Activated CD4-positive, alpha-beta T cell treated with anti-CD3 and anti-CD28 coated beads for 4 hours (primary cell): Measurements from ENCODE around the gene SMURF1.

Source experiments
- DNase-seq, 2 donors: peaks; one replicate each; pipeline ENCODE4 v3.0.0-alpha.2; 2020

Gene SMURF1

DNA sequence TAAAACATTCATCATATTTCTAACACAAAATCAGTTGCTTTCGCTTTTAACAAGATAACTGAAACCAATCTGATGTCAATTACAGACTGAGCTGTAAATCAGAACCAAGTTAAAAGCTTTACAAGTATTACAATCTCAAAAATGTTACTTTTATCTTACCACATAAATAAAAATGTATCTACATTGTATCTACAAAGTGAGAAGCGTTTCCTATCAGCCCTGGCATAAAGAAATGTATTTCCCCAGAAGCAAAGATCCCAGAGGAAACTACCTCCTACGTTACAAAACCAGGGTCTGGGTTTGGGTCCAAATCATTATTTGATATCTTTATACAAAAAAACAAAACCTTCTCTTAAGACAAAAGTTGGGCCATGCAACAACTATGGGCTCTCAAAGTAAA is 2.6 kb downstream of the SMURF1 start:
- no peak for DNase-seq

DNA sequence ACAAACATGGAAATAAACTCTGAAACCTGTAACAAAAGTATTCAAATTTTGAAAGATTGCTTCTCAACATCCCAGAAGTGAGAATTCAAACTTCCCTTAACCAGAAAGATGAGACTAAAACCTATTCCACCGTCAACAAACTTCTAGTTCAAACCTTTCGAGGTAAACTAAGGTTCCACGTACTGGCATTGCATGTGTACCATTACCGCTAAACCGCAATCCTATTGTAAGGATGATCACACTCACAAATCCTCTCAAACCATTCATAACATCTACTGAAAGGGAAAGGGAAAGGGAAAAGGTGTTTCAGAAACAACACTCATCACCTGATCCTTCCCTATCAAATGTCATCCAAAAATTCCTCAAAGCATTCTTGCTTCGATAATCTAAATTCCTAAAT is 3.1 kb downstream of the SMURF1 start:
- no peak for DNase-seq

DNA sequence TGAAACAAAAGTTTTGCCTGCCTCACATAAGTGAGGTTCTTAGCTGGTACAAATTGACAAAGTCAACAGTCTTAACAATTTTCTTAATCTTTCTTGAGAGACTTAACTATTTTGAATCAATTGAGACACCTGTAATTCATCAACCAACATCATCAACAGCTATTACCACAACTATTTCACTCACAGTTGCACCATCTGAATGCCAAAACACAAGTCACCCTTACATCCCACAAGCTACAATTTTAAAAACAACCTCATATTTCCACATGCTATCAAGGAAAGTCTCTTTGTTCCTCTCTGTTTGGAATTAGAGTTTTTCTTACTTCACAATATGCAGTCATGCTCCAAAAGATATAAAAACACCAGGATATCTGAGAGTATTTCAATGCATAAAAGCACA is 4.9 kb downstream of the SMURF1 start:
- DNase-seq = no peak

DNA sequence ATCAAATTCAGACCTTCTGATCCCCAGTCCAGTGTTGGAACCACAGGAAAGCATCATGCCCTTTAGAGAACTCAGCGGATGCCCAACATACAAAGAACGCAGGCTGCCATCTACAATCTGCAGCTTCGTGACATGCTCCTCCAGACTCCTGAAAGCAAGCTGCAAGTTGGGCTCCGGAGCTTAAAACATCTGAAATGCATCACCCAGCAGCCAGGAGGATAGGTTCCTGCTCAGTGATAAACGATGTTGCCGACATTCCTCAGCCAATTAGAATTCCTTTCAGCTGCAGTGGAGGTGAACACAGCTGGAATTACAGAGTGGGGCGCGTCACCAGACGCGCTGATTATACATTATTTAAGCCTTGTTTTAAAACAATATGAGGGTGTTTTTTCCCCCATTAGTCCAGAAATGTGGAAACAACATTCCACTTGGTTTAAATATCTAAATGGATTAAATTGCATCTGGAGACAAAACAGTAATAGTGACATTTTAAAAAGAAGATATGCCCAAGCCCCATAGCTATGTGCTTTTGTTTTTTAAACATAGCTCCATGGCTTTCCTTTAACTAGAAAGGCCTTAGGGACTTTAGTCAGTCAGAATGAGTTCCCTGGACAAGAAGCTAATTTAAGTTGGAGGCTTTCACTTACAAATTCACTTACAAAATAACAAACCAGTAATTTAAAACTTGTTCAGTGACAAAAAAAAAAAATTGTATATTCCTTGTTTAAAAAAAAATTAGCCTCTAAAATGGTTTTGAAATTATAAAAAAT is 6.3 kb downstream of the SMURF1 start:
- DNase-seq = no peak

DNA sequence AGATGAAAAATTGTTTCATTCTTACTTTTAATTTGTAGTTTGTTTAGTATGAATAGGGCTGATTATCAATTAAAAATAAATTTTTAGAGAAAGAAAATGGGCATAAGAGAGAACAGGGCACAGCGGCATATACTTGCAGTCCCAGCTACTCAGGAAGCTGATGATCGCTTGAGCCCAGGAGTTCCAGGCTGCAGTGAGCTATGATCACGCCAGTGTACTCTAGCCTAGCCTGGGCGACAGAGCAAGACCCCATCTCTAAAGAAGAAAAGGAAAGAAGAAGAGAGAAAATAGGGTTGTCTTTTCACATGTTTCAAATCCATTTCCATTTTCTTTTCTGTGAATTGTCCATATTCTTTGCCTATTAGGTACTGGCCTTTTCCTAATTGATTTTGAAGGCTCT is 8.0 kb downstream of the SMURF1 start:
- DNase-seq = no peak

DNA sequence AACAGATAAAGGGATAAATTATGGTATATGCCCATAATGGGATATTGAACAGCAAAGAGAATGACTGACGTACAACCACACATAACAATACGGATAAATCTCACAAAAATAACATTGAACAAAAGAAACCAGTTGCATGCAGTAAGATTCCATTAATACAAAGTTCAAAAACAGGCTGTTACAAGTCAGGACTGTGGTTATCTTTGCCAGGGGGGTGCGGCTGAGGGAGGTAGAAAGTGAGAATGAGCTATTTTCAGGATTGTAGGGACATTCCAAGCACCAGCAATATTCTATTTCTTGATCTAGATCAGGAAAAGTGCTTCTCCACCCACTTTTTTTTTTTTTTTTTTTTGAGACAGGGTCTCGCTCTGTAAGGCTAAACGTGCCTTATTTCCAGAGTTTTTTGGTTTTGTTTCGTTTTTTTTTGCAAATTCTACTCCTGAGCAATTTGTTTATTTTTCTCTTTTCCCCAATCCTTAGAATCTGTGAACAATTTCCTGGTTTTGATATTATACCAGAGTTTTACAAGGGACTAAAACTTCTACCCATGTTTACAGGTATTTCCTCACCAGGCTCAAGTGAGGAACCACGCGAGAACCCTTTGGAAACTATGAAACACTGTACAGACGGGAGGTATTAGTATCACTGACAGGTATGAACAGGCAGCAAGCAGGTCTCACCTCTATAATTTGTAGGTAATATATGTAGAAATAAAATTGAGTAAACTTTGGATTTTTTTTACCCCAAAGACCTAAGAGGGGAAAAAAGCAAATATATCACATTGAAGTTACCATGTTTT is 9.9 kb downstream of the SMURF1 start:
- DNase-seq = no peak

DNA sequence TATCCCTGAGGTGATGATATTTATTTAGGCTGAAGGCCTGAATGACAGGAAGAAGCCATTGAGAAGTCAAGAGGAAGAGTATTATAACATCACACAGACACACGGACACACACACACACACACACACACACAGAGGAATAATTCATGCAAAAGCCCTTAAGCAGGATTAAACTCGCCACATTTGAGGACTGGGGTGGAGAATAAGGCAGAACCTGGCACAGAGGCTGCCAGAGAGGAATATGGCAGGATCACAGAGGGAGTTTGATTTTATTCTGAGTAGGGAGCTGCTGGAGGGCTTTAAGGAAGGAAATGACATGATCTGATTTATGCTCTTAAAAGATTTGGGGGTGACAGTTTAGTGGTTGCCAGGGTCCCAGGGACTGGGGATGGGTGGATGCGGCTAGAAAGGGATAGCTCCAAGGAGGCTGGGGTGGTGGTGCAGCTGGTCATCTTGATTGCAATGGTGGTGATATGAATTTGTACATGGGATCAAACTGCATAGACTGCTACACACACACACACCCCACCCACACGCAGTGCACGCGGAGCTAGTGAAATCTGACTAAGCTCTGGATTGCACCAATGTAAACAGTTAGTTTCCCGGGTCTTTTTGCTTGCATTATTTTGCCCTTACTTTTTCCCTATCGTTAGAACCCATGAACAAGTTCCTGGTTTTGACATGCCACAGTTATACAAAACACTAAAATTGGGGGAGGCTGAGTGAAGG is 11.2 kb downstream of the SMURF1 start:
- no peak for DNase-seq

DNA sequence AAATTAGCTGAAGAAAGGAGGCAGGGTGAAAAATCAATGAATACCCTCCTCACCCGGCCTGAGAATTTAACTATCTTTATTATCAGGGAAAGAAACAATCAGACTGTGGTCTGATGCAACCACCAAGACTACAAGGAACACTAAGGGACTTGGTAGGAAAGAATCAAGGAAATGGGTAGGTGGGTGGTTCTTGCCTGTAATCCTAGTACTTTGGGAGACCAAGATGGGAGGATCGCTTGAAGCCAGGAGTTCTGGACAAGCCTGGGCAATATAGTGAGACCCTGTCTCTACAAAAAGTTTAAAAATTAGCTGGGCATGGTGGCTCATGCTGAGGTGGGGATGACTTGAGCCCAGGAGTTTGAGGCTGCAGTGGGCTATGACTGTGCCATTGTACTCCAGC is 12.6 kb downstream of the SMURF1 start:
- DNase-seq = no peak

DNA sequence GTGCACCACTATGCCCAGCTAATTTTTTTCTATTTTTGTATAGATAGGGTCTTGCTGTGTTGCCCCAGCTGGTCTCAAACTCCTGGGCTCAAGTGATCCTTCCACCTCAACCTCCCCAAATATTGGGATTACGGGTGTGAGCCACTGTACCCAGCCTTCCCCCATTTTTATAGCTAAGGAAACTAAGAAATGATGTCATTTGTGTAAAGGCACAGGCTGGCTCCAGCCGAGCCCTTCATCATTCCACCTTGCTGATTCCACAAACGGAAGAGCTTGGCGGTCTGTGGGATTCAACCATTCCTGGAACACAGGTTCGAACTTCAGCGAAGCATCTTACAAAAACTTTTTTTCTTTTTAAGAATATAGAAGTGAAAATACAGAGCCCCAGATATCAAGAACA is 14.4 kb downstream of the SMURF1 start:
- no peak for DNase-seq

DNA sequence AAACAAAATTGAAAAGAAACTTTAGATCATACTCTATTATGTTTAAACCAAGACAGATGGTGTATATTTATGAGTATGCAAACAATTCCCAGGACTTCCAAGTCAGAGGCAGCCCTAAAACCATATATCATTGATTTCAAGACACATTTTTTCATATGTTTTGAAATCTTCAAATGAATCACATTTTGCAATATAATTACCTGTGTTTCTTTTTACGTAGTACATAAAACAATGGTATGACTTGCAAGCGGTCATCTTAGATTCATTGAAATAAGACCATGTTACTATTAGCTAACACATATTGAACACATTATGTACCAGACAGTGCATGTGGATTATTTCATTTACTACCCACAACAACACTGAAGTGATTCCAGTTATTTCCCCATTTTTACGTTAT is 14.9 kb downstream of the SMURF1 start:
- DNase-seq = no peak

DNA sequence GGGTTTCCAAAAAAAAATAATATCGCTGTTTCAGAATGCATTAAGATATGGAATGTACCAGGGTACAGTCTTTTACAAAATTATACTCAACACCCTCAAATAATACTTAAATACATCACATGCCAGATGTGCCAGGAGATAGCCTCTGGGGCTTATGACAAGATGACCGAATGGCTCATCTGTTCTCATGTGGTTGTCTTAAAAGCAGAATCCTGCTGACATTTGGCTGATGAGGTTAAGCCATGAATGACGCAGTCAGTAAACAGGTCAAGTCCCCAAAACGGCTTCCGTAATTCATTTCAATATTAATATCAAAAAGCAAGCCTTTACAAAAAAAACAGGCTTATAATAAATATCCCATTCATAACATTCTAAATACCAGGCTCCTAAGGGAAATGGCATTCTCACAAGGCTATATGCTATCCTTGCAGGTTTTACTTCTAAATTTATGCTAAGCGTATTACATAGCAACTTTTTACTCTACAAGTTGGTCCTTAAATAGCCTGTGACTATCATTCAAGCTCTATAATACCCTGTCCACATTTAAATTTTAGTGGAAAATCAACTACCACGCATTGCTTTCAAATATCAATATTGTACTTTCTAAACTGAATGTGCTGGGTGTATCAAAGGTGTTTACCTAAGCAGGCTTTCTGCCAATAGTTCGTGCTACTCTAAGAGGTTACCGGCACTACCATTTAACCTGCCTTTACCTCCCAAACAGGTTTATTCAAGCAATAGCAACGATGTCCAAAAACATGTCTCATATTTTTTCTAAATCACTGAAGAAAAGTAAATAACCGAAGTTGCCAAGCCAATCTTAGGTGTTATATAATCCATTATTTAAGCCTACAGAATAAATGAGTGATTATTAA is 15.6 kb downstream of the SMURF1 start:
- no peak for DNase-seq

DNA sequence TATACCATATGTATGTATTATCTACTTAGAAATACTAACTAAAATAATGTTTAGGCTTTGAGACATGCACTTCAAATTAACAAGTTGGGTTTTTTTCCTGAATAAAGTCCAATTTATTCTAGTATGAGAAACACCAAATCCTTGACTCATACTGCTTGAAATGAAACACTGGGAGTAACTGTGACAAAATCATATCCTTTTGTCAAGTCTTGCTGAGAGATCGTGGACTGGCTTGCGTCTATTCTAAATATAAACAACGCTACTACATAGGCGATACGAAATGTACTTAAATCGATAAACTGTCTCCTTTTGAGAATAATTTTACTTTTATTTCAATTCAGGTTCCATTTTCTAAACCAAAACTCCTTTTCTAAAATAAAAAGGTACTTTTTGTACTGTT is 16.3 kb downstream of the SMURF1 start:
- DNase-seq = no peak

DNA sequence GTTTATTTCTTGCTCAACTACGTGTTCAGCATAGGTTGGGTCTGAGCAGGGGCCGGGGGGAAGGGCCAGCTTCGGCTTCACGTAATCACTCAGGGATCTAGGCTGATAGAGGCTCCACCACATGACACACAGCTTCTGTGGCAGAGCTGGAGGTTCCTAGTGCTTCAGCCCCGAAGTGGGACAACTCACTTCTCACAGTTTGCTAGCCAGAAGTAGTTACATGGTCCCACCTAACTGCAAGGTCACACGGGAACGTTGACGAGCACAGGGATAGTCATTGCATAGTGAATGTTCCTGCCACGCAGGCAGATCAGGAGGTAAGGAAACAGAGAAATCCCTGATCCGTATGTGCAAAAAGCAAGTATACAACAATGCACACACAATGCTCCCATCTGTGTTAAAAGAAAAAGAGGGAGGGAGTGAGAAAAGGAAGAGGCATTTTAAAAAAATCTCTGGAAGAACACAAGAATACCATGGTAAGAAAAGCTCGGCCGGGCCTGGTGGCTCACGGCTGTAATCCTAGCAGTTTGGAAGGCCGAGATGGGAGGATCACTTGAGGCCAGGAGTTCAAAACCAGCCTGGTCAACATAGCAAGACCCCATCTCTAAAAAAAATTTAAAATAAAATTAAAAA is 16.9 kb downstream of the SMURF1 start:
- no peak for DNase-seq

DNA sequence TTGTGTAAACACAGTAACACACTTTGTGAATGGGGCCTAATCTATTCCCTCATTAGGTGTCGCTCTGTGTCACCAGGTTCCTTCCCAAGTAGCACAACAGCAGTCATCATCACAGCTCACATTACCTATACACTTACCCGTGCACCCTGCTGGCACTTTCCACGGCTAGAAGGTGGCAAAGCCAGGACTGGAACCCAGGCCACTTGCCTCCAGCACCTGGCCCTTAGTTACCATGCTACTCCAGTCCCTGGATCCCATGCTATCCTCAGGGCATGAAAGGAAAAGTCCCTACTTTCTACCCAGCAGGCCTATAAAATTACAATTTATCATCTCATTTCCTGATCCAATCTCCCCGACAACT is 18.4 kb downstream of the SMURF1 start:
- DNase-seq = no peak

DNA sequence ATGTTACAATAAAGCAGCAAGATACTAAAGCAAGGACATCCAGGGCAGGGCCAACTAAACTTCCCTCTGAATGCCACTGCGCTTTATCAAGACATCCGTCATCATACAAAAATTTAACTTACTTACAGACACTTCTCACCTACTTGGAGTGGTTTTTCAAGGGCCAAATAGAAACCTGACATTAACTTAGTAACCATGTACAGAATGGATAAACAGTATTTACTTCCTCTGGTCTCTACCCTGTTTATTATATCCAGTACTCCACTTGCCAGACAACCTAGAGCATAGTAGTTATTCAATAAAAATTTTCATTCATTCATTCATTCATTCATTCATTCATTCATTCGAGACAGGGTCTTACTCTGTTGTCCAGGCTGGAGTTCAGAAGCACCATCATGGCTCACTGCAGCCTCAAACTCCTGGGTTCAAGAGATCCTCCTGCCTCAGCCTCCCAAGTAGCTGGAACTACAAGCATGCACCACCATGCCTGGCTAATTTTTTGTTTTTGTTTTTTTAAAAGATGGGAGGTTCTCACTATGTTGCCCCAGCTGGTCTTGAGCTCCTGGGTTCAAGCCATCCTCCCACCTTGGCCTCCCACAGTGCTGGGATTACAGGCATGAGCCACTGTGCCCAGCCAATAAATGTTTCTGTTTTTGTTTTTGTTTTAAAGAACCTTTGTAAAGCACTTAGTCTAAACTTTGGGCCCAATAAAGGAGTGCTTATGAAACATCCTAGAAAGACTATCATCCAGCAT is 19.0 kb downstream of the SMURF1 start:
- DNase-seq = no peak

DNA sequence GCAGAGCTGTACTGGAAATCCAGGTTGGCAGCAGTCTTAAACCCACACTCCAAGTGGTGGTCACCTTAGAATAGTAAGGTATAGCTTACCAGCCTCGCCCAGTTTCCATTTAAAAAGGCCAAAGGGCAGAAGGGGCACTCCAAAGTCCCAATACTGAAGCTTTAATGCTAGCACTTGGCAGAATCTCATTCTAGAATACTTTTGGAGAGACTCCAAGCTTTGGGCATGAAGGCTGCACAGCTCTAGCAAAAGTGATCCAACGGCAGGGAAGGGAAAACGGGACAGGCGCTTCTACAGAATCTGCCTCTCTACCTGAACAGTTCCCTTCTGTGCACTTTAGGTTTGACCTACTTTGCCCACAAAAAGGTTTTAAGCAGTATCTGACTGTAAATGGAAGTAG is 19.7 kb downstream of the SMURF1 start:
- no peak for DNase-seq

DNA sequence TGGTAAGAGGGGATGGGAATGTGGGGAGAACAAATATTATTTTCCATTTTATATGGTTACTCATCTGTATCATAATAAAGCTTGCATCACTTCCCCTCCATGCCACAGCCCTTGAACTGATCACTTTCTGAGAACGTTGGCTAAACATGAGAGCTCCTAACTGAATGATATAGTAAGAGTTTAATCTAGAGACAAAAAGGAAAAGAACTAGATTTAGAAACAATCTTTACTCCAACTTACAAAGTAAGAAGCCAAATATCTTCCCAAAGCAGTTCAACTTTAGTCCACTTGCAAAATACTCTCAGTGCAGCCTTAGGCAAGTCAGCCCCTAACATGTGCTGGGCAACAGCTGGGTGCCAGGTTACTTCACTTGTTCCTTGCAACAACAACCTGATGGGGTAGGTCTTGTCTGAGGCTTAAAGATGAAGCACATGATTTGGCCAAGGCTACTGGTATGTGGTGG is 20.3 kb downstream of the SMURF1 start:
- no peak for DNase-seq

DNA sequence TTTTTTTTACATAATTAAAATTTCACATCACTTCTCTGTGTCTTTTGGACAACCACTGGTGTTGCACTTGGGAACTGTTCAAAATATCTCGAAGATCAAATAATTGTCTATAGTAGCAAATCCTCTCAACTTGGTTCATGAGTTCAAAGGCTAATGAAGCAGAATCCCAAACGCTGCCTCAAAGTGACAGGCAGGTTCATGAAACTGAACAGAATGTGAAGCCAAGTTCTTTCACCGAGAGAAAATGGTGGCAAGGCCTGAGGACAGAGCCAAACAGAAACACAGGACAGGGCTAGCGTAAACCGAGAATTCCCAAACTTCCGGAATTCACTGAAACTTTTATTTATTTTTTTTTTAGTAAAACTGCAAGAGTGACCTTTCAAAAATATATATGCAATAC is 21.1 kb downstream of the SMURF1 start:
- DNase-seq = no peak

DNA sequence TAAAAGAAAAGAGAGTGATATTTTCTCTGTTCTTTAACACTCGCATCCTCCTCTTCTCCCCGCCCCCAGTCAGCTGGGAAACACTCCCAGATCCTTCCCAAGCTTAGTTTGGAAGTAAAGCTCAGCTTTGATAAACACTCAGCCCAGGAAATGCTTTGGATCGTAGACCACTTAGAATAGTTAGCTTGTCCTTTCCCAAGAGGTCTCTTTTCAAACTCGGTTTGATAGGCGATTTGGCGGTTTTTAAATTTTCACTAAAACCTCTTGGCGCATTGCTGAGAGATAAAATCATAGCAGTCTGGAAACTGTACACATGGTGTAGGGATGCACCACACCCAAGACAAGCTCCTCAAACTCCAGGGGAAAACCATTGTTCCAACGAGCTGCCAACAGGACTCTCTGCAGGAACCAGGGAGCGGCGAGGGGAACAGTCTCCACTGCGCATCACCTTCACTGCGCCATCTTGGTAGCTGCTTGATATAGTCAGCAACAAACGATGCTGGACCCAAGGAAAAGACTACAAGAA is 22.3 kb downstream of the SMURF1 start:
- DNase-seq = no peak

DNA sequence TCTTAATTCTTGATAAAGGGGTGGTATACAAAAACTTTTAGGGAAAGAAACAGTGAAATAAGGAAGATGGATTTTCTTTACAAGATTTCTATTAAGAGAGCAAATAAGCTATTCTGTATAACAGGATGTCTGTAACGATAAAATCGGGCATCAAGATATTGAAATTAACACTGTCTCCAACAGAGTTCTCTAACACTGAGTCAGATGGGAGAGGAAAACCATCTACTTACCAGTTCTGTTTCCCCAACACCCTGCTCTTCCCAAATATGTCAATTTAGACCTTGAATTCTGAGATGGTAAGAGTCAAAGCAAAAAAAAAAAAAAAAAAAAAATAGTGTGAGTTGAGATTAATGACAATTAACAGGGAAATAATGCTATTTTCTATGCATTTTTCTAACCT is 23.0 kb downstream of the SMURF1 start:
- DNase-seq = no peak

DNA sequence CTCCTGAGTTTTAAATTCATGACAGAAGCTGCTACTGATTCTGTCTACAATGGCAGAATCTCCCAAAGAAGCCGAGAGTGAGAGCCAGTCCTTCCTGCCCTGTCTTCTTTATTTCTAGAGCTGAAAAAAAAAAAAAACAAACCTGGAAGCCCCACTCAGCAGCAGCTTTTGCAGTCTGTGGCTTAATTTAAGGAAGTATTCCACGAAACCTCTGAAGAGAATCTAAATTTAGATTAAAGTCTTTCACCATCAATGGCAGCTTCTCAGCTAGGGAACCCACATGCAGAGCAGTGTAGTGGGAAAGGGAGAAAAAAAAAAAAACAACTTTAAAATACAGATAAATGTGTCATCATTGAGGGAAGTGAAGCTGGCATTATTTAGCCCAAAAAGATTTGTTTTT is 23.4 kb downstream of the SMURF1 start:
- DNase-seq = no peak
